GM18498 (cell line): Measurements from ENCODE around the gene SLMAP.

Experiments
- ATAC-seq: cut with Tn5 transposase; IDR thresholded peaks from one replicate; pipeline ENCODE4 v1.9.1; 2021; ENCODE audit warnings: mild to moderate bottlenecking, moderate library complexity; ENCODE audit not compliant: unreplicated experiment

The SLMAP gene, protein sequence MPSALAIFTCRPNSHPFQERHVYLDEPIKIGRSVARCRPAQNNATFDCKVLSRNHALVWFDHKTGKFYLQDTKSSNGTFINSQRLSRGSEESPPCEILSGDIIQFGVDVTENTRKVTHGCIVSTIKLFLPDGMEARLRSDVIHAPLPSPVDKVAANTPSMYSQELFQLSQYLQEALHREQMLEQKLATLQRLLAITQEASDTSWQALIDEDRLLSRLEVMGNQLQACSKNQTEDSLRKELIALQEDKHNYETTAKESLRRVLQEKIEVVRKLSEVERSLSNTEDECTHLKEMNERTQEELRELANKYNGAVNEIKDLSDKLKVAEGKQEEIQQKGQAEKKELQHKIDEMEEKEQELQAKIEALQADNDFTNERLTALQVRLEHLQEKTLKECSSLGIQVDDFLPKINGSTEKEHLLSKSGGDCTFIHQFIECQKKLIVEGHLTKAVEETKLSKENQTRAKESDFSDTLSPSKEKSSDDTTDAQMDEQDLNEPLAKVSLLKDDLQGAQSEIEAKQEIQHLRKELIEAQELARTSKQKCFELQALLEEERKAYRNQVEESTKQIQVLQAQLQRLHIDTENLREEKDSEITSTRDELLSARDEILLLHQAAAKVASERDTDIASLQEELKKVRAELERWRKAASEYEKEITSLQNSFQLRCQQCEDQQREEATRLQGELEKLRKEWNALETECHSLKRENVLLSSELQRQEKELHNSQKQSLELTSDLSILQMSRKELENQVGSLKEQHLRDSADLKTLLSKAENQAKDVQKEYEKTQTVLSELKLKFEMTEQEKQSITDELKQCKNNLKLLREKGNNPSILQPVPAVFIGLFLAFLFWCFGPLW

DNA sequence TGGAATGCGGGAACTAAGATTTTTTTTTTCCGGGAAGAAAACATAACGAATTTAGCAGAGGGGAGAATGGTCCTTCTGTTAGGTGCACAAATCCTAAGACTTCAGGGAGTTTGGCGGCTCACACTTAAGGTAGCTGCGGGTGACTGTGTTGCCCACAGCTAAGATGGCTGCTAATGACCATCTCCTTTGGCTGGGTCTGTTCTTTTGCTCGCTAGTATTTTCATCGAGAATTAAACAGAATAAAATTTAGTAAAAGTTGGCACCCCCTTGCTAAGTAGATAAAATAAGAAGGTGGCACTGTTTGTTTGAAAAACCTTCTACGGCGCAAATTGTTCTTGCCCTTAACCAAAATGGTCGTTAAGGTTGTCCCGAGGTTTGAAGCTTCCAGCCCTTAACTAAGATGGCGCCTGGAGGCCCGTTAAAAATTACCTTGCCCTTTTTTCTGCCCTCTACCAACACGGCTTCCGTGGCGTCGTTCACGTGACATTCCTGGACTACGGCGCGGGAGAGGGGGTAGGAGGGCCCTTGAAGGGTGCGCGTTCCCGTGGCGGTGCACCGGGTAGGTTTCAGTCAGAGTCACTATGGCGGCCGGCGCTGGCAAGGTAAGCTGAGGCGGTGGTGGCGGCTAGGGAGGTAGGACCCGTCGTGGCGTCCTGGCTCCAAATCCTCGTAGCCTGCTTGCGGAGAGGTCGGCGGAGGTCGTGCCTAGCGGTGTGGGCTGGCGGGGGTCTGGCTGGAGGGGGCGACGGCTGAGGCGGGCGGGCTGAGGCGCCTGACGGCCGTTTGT, at the start of gene SLMAP:
SLMAP (plus strand) TSS at position 569 of the 787 bp plus-strand sequence. CDS start 1,343 bp downstream, outside the sequence.
- peak; percentile 93 for ATAC-seq

DNA sequence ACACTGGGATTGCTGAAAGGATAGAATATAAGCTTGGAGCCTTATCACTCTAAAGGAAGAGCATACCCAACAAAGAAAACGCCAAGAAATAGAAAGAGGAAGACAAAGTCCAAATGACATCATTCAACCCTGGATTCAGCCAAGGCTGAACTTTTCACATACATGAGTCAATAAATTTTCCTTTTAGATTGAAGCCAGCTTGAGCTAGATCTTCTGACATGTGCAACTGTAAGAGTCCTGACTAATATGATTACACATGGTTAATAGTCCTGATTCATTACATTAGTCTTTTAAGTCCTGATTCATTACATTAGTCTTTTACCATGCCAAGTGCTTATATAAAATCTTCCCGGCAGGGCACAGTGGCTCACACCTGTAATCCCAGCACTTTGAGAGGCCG, 49.6 kb upstream of the SLMAP start:
- no peak for ATAC-seq

DNA sequence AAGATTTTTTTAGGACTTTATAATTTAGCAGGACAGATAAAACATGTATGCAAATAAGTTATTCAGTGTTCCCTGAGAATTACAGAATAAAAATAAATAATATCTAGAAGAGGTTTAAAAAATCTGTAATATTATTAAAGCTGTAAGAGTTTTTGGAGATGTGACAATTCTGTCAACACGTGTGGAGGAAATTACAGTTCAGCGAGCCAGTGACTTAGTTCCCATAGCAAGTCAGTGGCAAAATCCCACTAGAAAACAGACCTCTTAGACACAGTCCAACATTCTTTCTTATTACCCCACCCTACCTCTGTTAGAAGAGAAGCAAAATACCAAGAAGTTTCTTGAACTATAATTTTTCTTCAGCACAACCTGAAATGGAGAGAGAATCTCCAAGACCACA, 47.1 kb upstream of the SLMAP start:
- no peak for ATAC-seq

DNA sequence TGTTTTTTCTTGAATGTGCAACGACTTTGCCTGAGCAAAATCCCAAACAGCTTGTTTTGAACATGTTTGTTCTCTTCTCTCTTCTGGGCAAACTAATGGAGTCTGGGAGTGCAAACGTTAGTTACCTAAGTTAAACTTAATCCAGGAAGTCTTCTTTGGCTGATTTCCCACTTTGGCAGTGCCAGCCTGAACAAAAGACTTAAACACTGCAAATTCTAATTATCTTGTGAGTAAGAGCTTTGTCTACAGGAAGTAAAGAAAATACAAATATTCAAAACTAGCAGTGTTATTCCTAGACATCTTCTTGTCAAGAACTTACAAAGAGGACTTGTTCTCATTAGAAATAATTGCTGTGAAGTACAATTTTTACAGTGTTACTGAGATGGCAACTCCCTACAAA, 46.5 kb upstream of the SLMAP start:
- ATAC-seq = no peak

DNA sequence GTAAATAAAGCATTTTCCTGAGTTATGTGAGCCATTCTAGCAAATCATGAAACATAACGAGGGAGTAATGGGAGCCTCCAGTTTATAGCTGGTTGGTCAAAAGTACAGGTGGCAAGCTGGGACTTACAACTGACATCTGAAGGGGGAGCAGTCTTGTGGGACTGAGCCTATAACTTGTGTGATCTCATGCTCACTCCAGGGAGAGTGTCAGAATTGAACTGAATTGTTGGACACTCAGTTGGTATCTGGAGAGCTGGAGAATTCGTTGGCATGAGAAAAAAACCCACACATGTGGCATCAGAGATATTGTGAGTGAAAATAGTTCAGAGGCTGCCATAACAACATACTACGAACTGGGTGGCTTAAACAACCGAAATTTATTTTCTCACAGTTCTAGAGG, 40.4 kb upstream of the SLMAP start:
- ATAC-seq = no peak

DNA sequence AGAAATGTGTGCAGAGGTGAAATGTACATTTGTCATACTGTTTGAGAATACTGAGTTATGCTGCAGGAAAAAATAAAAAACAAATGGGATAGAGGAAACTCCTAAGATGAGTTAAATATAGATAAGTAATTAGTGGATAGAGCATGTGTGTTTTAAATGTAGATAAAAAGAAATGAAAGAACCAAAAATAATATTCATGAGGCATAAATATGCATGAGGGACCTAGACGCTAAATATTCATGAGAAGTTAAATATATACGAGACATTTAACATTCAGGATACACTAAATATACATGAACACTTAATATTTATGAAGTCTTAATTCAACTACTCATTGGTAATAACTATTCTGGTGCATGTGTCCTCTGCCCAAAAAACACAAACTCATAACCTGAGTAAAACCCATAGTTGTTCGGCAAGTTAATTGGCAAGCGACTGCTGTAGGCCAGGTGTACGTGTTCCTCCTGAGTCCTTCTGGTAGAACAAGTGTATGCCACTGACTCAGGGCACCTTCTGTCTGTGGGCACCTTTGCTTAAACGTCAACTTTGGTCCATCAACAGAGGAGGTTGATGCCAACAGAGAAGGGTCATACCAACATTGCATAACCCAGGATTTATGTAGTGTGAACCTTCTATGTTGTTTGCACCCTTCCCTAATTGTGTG, 38.8 kb upstream of the SLMAP start:
- no peak for ATAC-seq

DNA sequence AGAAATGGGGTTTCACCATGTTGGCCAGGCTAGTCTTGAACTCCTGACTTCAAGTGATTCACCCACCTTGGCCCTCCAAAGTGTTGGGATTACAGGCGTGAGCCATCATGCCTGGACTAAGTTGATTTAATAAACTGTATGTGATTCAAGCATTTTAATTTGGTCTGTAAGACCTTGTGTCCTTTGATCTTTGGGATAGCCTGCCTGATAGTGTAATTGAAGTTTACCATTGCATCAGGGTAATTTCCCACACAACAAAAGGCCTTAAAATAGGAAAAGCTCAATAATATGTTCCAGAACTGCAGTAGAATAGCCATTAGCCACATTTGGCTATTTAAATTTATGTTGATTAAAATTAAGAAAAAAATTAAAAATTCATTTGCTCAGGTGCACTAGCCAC, 38.0 kb upstream of the SLMAP start:
- no peak for ATAC-seq

DNA sequence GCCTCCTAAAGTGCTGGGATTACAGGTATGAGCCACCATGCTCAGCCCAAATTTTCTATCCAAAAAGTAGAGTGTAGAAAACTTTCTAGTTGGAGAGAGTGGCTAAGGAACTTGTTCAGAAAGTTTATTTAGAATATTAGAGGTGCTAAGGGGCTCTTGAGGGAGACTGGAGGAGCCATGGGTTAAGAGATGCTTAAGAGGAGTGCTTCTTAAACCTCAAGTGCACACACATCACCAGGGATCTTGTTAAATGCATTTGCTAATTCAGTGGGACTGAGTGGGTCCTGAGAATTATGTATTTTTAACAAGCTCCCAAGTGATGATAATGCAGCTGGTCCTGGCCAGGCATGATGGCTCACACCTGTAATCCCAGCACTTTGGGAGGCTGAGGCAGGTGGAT, 29.7 kb upstream of the SLMAP start:
- ATAC-seq = no peak

DNA sequence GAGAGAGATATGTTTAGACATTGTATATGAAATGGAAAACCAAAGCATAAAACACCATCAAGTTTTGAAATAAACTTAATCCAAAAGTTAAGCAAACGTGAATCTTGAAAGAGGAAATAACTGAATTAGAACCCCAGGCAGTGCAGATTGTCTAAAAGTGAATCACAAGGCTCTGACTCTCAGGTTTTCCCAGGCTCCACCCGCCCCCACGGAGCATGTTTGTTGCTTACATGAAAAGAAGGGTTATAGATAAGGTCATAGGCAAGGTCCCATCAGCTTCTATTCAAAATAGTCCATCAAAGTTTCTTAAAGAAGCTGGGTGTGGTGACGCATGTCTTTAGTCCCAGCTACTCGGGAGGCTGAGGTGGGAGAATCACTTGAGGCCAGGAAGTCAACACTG, 29.0 kb upstream of the SLMAP start:
- no peak for ATAC-seq

DNA sequence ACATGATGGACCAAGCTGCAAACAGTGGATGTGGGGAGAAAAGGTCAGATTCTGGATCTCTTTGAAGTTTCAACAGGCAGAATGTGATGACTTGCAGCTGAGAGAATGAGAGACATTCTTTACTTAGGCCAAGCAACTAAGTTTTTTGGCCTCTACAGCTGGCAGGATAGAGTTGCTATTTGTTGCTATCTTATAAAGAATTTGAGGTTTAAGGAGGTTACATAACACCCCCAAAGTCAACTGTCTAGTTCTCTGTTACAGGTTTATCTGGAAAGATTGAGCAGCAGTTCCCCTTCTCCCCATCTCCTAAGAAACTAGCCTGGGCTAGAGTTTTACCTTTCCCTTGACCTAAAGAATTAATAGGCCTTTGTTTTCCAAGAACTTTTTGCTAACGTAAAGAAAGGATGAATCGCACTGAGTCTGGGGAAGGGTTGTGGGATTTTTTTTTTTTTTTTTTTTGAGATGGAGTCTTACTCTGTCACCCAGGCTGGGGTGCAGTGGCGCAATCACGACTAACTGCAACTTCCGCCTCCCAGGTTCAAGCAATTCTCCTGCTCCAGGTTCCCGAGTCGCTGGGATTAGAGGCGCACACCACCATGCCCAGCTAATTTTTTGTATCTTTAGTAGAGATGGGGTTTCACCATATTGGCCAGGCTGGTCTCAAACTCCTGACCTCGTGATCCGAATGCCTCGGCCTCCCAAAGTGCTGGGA, 26.6 kb upstream of the SLMAP start:
- no peak for ATAC-seq

DNA sequence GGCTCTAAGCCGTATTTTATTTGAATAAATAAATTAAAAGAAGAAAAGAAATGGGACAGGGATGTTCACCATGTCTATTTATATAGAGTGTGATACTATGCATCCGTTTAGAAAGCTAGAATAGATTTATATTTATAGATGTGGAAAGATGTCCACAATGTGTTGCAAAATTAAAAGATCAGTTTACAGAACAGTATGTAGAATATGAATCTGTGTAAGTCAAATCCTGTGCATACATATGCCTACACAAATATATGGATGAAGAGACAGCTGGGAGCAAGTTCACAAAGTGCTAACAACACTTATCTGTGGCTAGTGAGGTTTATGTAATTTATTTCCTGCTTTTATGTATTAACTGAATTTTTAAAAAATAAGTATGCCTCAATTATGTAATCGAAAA, 25.4 kb upstream of the SLMAP start:
- no peak for ATAC-seq

DNA sequence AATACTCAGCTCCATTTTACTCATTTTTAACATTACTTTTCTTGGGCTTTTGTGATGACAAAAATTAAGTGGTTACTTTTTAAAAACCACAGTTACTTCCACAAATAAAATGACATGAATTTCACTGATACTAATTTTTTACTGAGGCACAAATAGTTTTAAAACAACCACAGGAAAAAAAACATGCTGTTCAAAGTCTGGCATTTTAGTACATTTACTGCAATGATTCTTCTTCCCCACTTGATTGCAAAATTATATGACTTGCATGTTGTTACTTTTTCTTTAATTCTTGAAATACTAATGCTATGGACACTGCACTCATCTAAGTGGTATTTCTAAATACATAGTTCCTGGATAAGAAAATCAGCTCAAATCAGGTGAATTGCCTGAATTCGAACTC, 24.8 kb upstream of the SLMAP start:
- ATAC-seq = no peak

DNA sequence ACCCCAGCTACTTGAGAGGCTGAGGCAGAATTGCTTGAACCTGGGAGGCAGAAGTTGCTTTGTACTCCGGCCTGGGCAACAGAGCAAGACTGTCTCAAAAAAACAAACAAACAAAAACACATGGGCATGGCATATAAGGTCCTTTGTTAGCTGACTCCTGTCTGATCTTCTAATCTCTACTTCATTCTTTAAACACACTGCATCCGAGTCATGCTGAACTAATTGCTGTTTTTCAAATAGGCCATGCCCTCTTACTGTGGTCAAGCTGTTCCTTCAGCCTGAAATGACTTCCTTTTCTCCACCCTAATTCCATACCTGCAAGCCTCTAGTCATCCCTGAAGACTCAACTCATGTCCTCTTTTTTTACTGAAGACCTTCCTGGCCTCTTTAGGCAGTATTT, 22.3 kb upstream of the SLMAP start:
- ATAC-seq = no peak

DNA sequence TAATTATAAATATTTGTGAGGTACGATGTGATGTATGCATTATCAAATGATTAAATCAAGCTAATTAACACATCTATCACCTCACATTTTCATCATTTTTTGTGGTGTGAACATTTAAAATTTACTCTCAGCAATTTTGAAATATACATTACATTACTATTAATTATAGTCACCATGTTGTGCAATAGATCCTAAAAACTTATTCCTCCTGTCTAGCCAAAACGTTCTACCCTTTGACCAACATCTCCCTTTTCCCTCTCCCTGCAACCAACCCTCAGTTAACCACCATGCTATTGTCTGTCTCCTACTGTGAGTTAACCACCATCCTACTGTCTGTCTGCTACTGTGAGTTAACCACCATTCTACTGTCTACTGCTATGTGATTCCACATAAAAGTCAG, 20.7 kb upstream of the SLMAP start:
- no peak for ATAC-seq

DNA sequence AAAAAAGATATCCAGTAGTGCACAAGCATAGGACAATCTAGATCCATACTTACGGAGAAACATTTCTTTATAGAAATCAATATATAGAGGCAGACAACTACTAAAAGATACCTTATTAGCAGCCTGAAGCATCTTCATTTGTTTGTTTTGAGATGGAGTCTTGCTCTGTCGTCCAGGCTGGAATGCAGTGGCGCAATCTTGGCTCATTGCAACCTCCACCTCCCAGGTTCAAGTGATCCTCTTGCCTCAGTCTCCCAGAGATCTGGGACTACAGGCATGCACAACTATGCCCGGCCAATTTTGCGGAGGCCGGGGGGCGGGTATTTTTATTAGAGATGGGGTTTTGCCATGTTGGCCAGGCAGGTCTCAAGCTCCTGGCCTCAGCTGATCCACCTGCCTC, 18.3 kb upstream of the SLMAP start:
- no peak for ATAC-seq

DNA sequence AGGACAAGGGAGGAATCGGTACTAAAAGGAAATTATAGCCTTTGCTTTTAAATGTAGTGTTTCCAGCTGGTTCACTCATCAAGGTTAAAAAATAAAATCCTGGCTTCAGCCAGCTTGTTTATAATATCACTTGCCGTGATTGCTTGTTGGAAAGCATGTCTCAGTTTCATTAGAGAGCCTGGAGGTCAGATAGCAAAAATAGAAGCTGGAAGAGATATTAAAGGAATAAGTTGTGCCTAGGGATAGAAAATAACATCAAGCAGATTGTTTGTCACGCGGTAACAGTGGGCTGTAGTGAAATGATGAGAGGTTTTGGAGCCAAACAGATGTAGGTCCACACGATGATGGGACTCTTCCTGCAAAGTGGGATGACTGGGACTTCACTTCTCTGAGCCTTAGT, 17.7 kb upstream of the SLMAP start:
- no peak for ATAC-seq

DNA sequence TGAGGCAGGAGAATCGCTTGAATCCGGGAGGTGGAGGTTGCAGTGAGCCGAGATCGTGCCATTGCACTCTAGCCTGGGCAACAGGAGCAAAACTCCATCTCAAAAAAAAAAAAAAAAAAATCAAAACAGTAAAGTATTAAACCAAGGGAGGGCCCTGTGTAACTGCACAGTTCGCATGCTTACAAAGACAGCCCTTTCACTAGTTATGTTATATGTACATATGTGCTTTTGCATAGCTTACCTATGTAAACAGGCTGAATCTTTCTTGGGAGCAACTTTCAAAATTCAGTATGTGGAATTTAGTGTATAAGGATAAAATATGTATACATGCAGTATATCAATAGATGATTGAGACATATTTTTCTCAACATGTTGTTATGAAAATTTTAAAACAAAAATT, 16.1 kb upstream of the SLMAP start:
- no peak for ATAC-seq

DNA sequence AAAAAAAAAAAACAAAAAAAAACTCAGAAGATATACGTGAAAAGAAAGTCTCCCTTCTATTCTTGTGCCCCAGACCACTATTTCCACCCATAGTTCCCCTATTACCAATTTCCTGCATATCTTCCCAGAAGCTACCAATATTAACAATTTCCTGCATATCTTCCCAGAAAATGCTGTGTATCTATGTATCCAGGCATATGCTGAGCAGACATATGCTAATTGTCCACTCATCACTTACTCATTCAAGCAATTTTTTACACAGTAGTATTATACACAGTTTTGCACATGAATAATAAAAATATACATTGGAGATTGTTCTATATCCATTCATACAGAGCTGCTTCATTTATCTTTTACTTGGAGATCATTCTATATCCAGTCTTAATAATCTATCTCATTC, 12.6 kb upstream of the SLMAP start:
- no peak for ATAC-seq

DNA sequence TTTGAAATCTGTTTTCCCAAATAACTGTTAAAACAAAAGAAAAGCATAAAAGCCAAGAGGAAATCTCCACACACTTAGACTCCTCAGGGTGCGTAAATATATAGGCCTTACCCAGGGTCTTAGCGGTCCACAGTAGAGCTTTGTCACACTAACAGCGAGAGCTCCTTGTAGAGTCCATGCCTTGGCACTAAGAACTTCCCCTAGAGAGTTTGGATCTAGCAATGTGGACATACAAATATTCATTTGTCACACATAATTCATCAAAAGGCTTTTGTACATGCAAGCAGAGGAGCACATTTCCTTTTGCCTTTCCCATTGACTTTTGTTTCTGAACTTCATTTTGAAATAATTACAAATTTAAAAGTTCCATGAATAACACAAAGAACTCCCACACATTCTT, 11.0 kb upstream of the SLMAP start:
- no peak for ATAC-seq
